ENCODE data around the gene TMED1.

TMED1 gene

GRCh38 chr19:10789866-10790265, 46.1 kb downstream of the TMED1 start:
- Histone ChIP-seq H3K18ac (ENCODE audit: low read length) (no peak overlapping the region), H2BK12ac (ENCODE audit: low read length) (no peak overlapping the region), H2BK5ac (ENCODE audit: low read depth, low read length, poor library complexity) (no peak overlapping the region), H3K23ac (ENCODE audit: low read length) (no peak overlapping the region), H3K4ac (ENCODE audit: low read depth, low read length) (no peak overlapping the region), H4K12ac (ENCODE audit: low read depth, low read length) (no peak overlapping the region), H3K9me3 (ENCODE audit: insufficient read depth, low read depth, low read length) (no peaks in the 10 kb centered on the region), H3K14ac (ENCODE audit: low read length) (no peak overlapping the region), H3K4me2 (ENCODE audit: low read length) (no peak overlapping the region), H3K27ac (ENCODE audit: low read depth, low read length) (no peak overlapping the region), H3K4me1 (ENCODE audit: control insufficient read depth in 1 of 2, insufficient read depth in 2 of 2, low read length in 2 of 2) (no peaks in the 10 kb centered on the region), H3K27me3 (ENCODE audit: insufficient read depth, low read length) (no peaks in the 10 kb centered on the region), H2AFZ (ENCODE audit: insufficient read depth, low read length, poor library complexity) (no peak overlapping the region), H3K9ac (ENCODE audit: low read length) (no peak overlapping the region), H3K4me3 (ENCODE audit: low read depth, low read length) (no peak overlapping the region), H4K8ac (ENCODE audit: low read depth, low read length) (no peak overlapping the region), H3K79me1 (ENCODE audit: low read length) (no peaks in the 10 kb centered on the region), H2BK120ac (ENCODE audit: insufficient read depth, low read length, poor library complexity) (no peak overlapping the region), H4K91ac (ENCODE audit: low read depth, low read length) (no peak overlapping the region), H2AK5ac (ENCODE audit: low read length) (no peak overlapping the region), H3K36me3 (ENCODE audit: control insufficient read depth in 1 of 2, insufficient read depth in 2 of 2, low read length in 2 of 2) (peaks cover 63 to 67% of the 10 kb centered on the region in 2 experiments), H3K79me2 (ENCODE audit: control insufficient read depth, insufficient read depth, low read length, poor library complexity) (no peaks in the 10 kb centered on the region)
- no CpG with 5 or more reads among the region's 10 CpGs for WGBS (ENCODE audit: extremely low coverage, insufficient coverage, insufficient read length)
- DNase-seq = no peak

- H4K8ac ChIP-seq (ENCODE audit: low read depth, low read length) = no peak overlapping the region
- no peaks in the 10 kb centered on the region for H3K79me1 ChIP-seq (ENCODE audit: low read length)
- no CpG with 5 or more reads among the region's 8 CpGs for WGBS (ENCODE audit: extremely low coverage, insufficient coverage, insufficient read length)
- H4K91ac ChIP-seq (ENCODE audit: low read depth, low read length) = no peak overlapping the region
- no peak overlapping the region for H3K23ac ChIP-seq (ENCODE audit: low read length)
- H3K9ac ChIP-seq (ENCODE audit: low read length) = no peak overlapping the region
- H3K4me3 ChIP-seq (ENCODE audit: low read depth, low read length) = no peak overlapping the region
- H2AFZ ChIP-seq (ENCODE audit: insufficient read depth, low read length, poor library complexity) = no peak overlapping the region
- H2BK12ac ChIP-seq (ENCODE audit: low read length) = no peak overlapping the region
- no peak overlapping the region for H4K12ac ChIP-seq (ENCODE audit: low read depth, low read length)
- H3K79me2 ChIP-seq (ENCODE audit: control insufficient read depth, insufficient read depth, low read length, poor library complexity) = no peaks in the 10 kb centered on the region
- no peak overlapping the region for H3K18ac ChIP-seq (ENCODE audit: low read length)
- no peak overlapping the region for H3K4me2 ChIP-seq (ENCODE audit: low read length)
- H2AK5ac ChIP-seq (ENCODE audit: low read length) = no peak overlapping the region
- no peak overlapping the region for H2BK120ac ChIP-seq (ENCODE audit: insufficient read depth, low read length, poor library complexity)
- no peak overlapping the region for H2BK5ac ChIP-seq (ENCODE audit: low read depth, low read length, poor library complexity)
- DNase-seq = no peak
- H3K36me3 ChIP-seq (ENCODE audit: control insufficient read depth in 1 of 2, insufficient read depth in 2 of 2, low read length in 2 of 2) = peaks cover 66 to 72% of the 10 kb centered on the region in 2 experiments
- no peaks in the 10 kb centered on the region for H3K27me3 ChIP-seq (ENCODE audit: insufficient read depth, low read length)
- no peaks in the 10 kb centered on the region for H3K4me1 ChIP-seq (ENCODE audit: control insufficient read depth in 1 of 2, insufficient read depth in 2 of 2, low read length in 2 of 2)
- no peaks in the 10 kb centered on the region for H3K9me3 ChIP-seq (ENCODE audit: insufficient read depth, low read depth, low read length)
- no peak overlapping the region for H3K4ac ChIP-seq (ENCODE audit: low read depth, low read length)
- H3K27ac ChIP-seq (ENCODE audit: low read depth, low read length) = no peak overlapping the region
- no peak overlapping the region for H3K14ac ChIP-seq (ENCODE audit: low read length)
Measured at GRCh38 chr19:10788146-10788545, 47.9 kb downstream of the TMED1 start.

DNA sequence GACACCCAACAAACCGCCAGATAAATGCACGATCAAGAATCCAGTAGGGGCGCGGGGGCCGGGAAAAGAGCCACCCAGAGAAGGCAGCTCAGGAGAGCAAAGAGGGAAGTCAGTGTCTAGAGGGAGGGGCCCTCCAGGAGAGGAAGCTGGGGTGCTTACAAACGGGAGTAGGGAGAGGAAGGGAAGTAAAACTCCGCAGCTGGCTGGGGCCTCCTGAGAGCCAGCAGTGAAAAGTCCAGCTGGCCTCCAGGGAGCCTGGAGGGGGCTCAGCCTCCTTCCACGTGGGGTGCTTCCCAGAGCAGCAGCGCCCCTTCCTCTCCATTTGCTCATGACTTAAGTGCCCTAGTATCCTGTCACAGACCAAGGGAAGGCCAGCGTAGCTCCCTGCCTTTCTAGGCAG, 51.8 kb downstream of the TMED1 start:
- Histone ChIP-seq H3K27me3 (ENCODE audit: insufficient read depth, low read length) (no peaks in the 10 kb centered on the region), H3K18ac (ENCODE audit: low read length) (no peak overlapping the region), H3K79me2 (ENCODE audit: control insufficient read depth, insufficient read depth, low read length, poor library complexity) (no peaks in the 10 kb centered on the region), H3K4me1 (ENCODE audit: control insufficient read depth in 1 of 2, insufficient read depth in 2 of 2, low read length in 2 of 2) (no peaks in the 10 kb centered on the region), H3K79me1 (ENCODE audit: low read length) (no peaks in the 10 kb centered on the region), H2AFZ (ENCODE audit: insufficient read depth, low read length, poor library complexity) (no peak overlapping the region), H4K91ac (ENCODE audit: low read depth, low read length) (no peak overlapping the region), H2BK5ac (ENCODE audit: low read depth, low read length, poor library complexity) (no peak overlapping the region), H3K9me3 (ENCODE audit: insufficient read depth, low read depth, low read length) (no peaks in the 10 kb centered on the region), H3K4me2 (ENCODE audit: low read length) (no peak overlapping the region), H3K4me3 (ENCODE audit: low read depth, low read length) (no peak overlapping the region), H3K14ac (ENCODE audit: low read length) (no peak overlapping the region), H2BK12ac (ENCODE audit: low read length) (no peak overlapping the region), H3K4ac (ENCODE audit: low read depth, low read length) (no peak overlapping the region), H3K23ac (ENCODE audit: low read length) (no peak overlapping the region), H2BK120ac (ENCODE audit: insufficient read depth, low read length, poor library complexity) (no peak overlapping the region), H3K9ac (ENCODE audit: low read length) (no peak overlapping the region), H4K8ac (ENCODE audit: low read depth, low read length) (no peak overlapping the region), H4K12ac (ENCODE audit: low read depth, low read length) (no peak overlapping the region), H3K27ac (ENCODE audit: low read depth, low read length) (no peak overlapping the region), H3K36me3 (ENCODE audit: control insufficient read depth in 1 of 2, insufficient read depth in 2 of 2, low read length in 2 of 2) (peaks cover 78% of the 10 kb centered on the region in 2 experiments), H2AK5ac (ENCODE audit: low read length) (no peak overlapping the region)
- no CpG with 5 or more reads among the region's 10 CpGs for WGBS (ENCODE audit: extremely low coverage, insufficient coverage, insufficient read length)
- no peak for DNase-seq

- Histone ChIP-seq H2AFZ (ENCODE audit: insufficient read depth, low read length, poor library complexity) (no peak overlapping the region), H3K9ac (ENCODE audit: low read length) (no peak overlapping the region)
Measured at GRCh38 chr19:10782795-10783194, 53.2 kb downstream of the TMED1 start.

More at GRCh38 chr19:10782795-10783194, 53.2 kb downstream of the TMED1 start:
- Histone ChIP-seq H2BK5ac (ENCODE audit: low read depth, low read length, poor library complexity) (no peak overlapping the region), H3K79me1 (ENCODE audit: low read length) (no peaks in the 10 kb centered on the region), H2BK12ac (ENCODE audit: low read length) (no peak overlapping the region), H2AK5ac (ENCODE audit: low read length) (no peak overlapping the region), H3K9me3 (ENCODE audit: insufficient read depth, low read depth, low read length) (no peaks in the 10 kb centered on the region), H3K18ac (ENCODE audit: low read length) (peak overlapping the region; percentile 6), H2BK120ac (ENCODE audit: insufficient read depth, low read length, poor library complexity) (no peak overlapping the region), H3K4me1 (ENCODE audit: control insufficient read depth in 1 of 2, insufficient read depth in 2 of 2, low read length in 2 of 2) (no peaks in the 10 kb centered on the region), H3K23ac (ENCODE audit: low read length) (no peak overlapping the region), H3K4ac (ENCODE audit: low read depth, low read length) (no peak overlapping the region), H4K91ac (ENCODE audit: low read depth, low read length) (no peak overlapping the region), H3K27me3 (ENCODE audit: insufficient read depth, low read length) (no peaks in the 10 kb centered on the region), H3K4me3 (ENCODE audit: low read depth, low read length) (no peak overlapping the region), H3K79me2 (ENCODE audit: control insufficient read depth, insufficient read depth, low read length, poor library complexity) (no peaks in the 10 kb centered on the region), H4K8ac (ENCODE audit: low read depth, low read length) (no peak overlapping the region), H4K12ac (ENCODE audit: low read depth, low read length) (no peak overlapping the region), H3K27ac (ENCODE audit: low read depth, low read length) (no peak overlapping the region), H3K4me2 (ENCODE audit: low read length) (no peak overlapping the region), H3K36me3 (ENCODE audit: control insufficient read depth in 1 of 2, insufficient read depth in 2 of 2, low read length in 2 of 2) (peaks cover 71 to 73% of the 10 kb centered on the region in 2 experiments), H3K14ac (ENCODE audit: low read length) (no peak overlapping the region)
- WGBS (ENCODE audit: extremely low coverage, insufficient coverage, insufficient read length) = no CpG with 5 or more reads among the region's 13 CpGs
- no peak for DNase-seq
